Activated CD4-positive, CD25-positive, alpha-beta regulatory T cell treated with anti-CD3 and anti-CD28 coated beads, Interleukin-2, amount 50 U/mL, for 24 hours (primary cell): ENCODE data around the gene PSMD10.
A peak's percentile ranks its signal among the peaks of the same experiment; 100 is the strongest.

Experiments used
- ATAC-seq, 2 donors: fragments of 150-1000 bp; cut with Tn5 transposase; one replicate each; pipeline ENCODE4 v1.10.0; 2021; ENCODE audit warnings: mild to moderate bottlenecking in 1 of 2, moderate library complexity in 1 of 2

PSMD10 gene

DNA sequence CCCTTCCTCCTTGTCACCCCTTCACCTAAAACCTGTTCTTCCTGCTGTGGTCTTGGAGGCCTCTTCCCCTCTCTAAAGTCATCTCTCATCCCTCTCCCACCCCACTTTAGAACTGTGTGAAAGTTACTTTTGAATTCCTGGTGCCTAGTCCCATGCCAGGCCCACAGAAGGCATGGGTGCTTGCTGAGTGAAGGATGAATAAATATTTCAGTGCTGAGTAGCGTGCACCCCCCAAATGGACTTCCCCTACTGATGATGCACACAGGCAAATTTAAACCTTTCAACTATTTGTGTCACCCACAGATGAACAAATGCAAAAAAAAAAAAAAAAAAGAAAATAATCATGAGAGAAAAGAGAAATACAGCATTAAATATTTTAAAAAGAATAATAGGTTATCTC lies 19.8 kb downstream of the PSMD10 start:
- ATAC-seq: no peak

GRCh38 chrX:108070891-108071290 lies 20.5 kb downstream of the PSMD10 start:
- peak; percentile 62 to 73 for ATAC-seq

DNA sequence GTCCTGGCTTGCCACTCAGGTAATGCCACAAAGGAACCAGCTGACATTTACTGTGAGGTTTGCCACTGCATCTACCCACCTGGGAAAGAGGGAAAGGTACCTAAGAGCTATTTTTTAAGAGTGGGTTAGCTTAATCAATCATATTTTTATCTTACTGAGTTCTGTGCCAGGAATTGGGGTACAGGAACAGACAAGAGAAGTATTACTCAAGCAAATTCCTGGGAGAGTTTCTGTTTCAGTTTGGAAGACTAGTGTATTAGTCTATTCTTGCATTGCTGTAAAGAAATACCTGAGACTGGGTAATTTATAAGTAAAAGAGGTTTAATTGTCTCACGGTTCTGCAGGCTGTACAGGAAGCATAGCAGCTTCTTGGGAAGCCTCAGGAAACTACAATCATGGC lies 23.2 kb downstream of the PSMD10 start:
- no peak for ATAC-seq

DNA sequence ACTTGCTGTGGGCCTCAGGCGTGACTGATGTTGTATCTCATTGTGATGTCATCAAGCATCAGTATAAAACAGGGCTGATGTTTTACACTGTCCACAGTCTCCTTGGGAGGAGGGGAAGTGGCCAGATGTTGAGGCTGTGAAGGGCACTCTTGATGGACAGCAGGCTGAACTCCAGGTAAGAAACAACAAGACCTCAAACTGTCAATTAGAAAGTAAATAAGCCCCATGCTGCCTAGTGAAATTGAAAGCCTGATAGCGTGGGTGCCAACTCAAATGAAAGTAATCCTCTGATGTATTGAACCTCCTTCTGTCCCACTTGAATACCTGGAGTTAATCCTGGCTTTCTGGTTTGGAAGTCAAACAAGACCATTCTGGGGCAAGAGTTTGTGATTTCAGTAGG lies 26.7 kb downstream of the PSMD10 start:
- ATAC-seq: no peak

GRCh38 chrX:108064001-108064400 lies 27.3 kb downstream of the PSMD10 start:
- no peak for ATAC-seq

- ATAC-seq: no peak
These were observed 31.5 kb downstream of the PSMD10 start for GRCh38 chrX:108059801-108060200.

- no peak for ATAC-seq
These were observed 35.8 kb downstream of the PSMD10 start for GRCh38 chrX:108055546-108055945.

- ATAC-seq: peak; percentile 67 to 94
These were observed 38.1 kb downstream of the PSMD10 start for GRCh38 chrX:108053218-108053617.

DNA sequence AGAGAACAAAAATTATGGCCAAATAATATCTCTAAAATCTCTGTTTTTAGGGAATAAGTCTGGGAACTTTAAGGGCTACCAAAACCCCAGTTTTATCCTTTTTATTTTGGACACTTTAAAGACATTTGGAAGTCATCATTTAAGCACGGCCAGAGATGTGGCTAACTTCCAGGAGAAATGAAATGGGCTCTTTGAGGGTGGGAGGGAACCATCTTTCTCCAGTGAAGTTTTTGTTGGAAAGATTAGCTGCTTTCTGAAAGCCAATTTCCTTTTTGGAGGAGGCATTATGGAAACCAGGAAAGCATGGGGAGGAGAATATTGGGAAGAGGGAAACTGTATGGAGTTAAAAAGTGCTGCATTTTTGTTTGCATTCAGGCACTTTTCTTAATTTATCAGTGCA lies 41.7 kb downstream of the PSMD10 start:
- ATAC-seq: no peak

GRCh38 chrX:108044554-108045256 lies 46.6 kb downstream of the PSMD10 start, which contains the start of gene VSIG1:
Gene VSIG1, plus strand, starts transcription at chrX:108045065. Its CDS starts 66 bp downstream, at chrX:108045131.
- no peak for ATAC-seq

GRCh38 chrX:108036298-108036973 lies 54.9 kb downstream of the PSMD10 start:
- no peak for ATAC-seq

DNA sequence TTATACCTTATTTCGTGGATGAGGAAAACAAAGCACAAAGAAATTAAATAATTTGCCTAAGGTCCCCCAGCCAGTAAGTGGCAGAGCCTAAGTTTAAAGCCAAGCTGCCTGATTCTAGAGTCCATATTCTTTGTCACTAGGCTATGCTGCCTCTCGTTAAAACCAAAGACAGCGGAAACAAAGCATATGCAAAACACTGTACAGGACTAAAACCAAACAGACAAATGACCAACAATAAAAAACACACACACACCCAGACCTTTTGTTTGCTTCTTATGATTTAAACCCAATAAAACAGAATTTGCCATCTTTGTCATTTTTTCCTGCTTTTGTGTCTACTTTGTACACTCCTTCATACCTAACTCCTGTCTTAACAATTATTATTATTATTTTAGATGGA lies 56.6 kb downstream of the PSMD10 start:
- ATAC-seq: no peak
